Testis (tissue), 3 donors: Measurements from ENCODE around the gene ZNF333. TPM values are rescaled to one million over a fixed set of nuclear protein-coding genes. Genes with fewer than 3 reads are reported as not detected.

ENCODE experiments used
- DNase-seq: peaks from one replicate; pipeline ENCODE4 v3.0.0-alpha.2; 2019
- H3K27ac ChIP-seq, 2 donors: fragments of 200-600 bp; sonication (generic); one replicate each; pipeline ENCODE4 v1.5.1; 2019
- H3K27me3 ChIP-seq: fragments of 200-600 bp; sonication (generic); one replicate; pipeline ENCODE4 v1.5.1; 2019
- H3K36me3 ChIP-seq: fragments of 200-600 bp; sonication (generic); one replicate; pipeline ENCODE4 v1.5.1; 2017; ENCODE audit warnings: low read depth; ENCODE audit errors: missing control alignments
- H3K4me1 ChIP-seq: fragments of 200-600 bp; sonication (generic); one replicate; pipeline ENCODE4 v1.5.1; 2019
- H3K4me3 ChIP-seq, 2 donors: fragments of 200-600 bp; sonication (generic); one replicate each; pipeline ENCODE4 v1.5.1; 2017 to 2019
- H3K9me3 ChIP-seq: fragments of 200-600 bp; sonication (generic); one replicate; pipeline ENCODE4 v1.5.1; 2017
- CTCF ChIP-seq, 3 experiments: fragments of 450-650 bp in 2 of 3; fragments of 200-600 bp in 1 of 3; sonication (generic) in 1 of 3; IDR thresholded peaks; one replicate each; pipeline ENCODE4 v1.5.1; 2016 to 2019; ENCODE audit warnings: antibody characterized with exemption in 3 of 3, mild to moderate bottlenecking in 2 of 3, moderate library complexity in 1 of 3
- POLR2A ChIP-seq: fragments of 450-650 bp; IDR thresholded peaks from one replicate; pipeline ENCODE4 v1.6.1; 2017; ENCODE audit warnings: antibody characterized with exemption, mild to moderate bottlenecking, moderate library complexity
- WGBS, 2 donors: methylation state at CpG; one replicate each; pipeline ENCODE4 v1.1.5; 2018; 5-methylcytosine and 5-hydroxymethylcytosine counted together
- intact Hi-C: fragments of 100-400 bp; cut with DNase I; formaldehyde crosslinking; loops from one replicate; pipeline ENCODE4 v1.15.1; 2023; ENCODE audit warnings: low total_unique reads
- polyA plus RNA-seq: library from polyadenylated mRNA; stranded (reverse); fragments of 350-450 nt; fragmentation: Illumina TruSeq; extraction: RNeasy Lipid Tissue Mini Kit (QIAGEN cat#74804); gene quantifications from one replicate; pipeline ENCODE4 v1.2.3, GENCODE V29; 2014; ENCODE audit warnings: low read depth, low replicate concordance; ENCODE audit not compliant: insufficient read depth
- total RNA-seq, 2 donors: library from RNA; depleted of rRNA; stranded (reverse); fragments of >200 nt; gene quantifications; one replicate each; pipeline ENCODE4 v1.2.3, GENCODE V29; 2016

The ZNF333 gene
- total and polyA plus RNA-seq, 3 donors from 2014 or later, result 24.2 to 48.7 (median 42.4) TPM

- no peak overlapping the region for H3K27ac ChIP-seq
- no peaks in the 10 kb centered on the region for H3K4me1 ChIP-seq
- peak overlapping the region in 1 of 2 donors; percentile 13 for H3K4me3 ChIP-seq
- H3K36me3 ChIP-seq, result no peaks in the 10 kb centered on the region
- H3K27me3 ChIP-seq, result no peaks in the 10 kb centered on the region
- TF ChIP-seq POLR2A (no peak), CTCF (IDR thresholded peaks at IDR 0.05) (no peak)
- WGBS, 2 donors, result 64 to 77% methylated on average over 10 of the region's 10 CpGs
- no peak for DNase-seq
- no peaks in the 10 kb centered on the region for H3K9me3 ChIP-seq
- intact Hi-C loops, result no loop called here
These were observed 13.1 kb upstream of the ZNF333 start for GRCh38 chr19:14676762-14677161.

GRCh38 chr19:14677464-14677863 is 12.4 kb upstream of the ZNF333 start:
- no peaks in the 10 kb centered on the region for H3K9me3 ChIP-seq
- intact Hi-C loops, result no loop called here
- DNase-seq, result no peak
- TF ChIP-seq CTCF (IDR thresholded peaks at IDR 0.05) (no peak), POLR2A (no peak)
- H3K4me1 ChIP-seq, result no peaks in the 10 kb centered on the region
- no peaks in the 10 kb centered on the region for H3K36me3 ChIP-seq
- no peak overlapping the region for H3K4me3 ChIP-seq
- no peaks in the 10 kb centered on the region for H3K27me3 ChIP-seq
- H3K27ac ChIP-seq, result no peak overlapping the region
- 81 to 85% methylated on average over 6 of the region's 6 CpGs for WGBS, 2 donors

GRCh38 chr19:14678199-14678598 is 11.6 kb upstream of the ZNF333 start:
- Histone ChIP-seq H3K4me1 (no peaks in the 10 kb centered on the region), H3K4me3 (no peak overlapping the region), H3K27ac (no peak overlapping the region), H3K9me3 (no peaks in the 10 kb centered on the region), H3K36me3 (no peaks in the 10 kb centered on the region), H3K27me3 (no peaks in the 10 kb centered on the region)
- DNase-seq, result no peak
- 83 to 91% methylated on average over 9 of the region's 9 CpGs for WGBS, 2 donors
- intact Hi-C loops, result no loop called here
- TF ChIP-seq POLR2A (no peak), CTCF (IDR thresholded peaks at IDR 0.05) (no peak)

- H3K36me3 ChIP-seq, result no peaks in the 10 kb centered on the region
- H3K4me3 ChIP-seq, result no peak overlapping the region
- H3K9me3 ChIP-seq, result no peaks in the 10 kb centered on the region
- no peaks in the 10 kb centered on the region for H3K4me1 ChIP-seq
- no peak for DNase-seq
- intact Hi-C loops, result no loop called here
- no peaks in the 10 kb centered on the region for H3K27me3 ChIP-seq
- WGBS, 2 donors, result 86 to 98% methylated on average over 2 of the region's 2 CpGs
- no peak for TF ChIP-seq CTCF (IDR thresholded peaks at IDR 0.05)
- TF ChIP-seq POLR2A, result no peak
- no peak overlapping the region for H3K27ac ChIP-seq
These were observed 7.8 kb upstream of the ZNF333 start for GRCh38 chr19:14682084-14682483.

GRCh38 chr19:14683439-14683838 is 6.4 kb upstream of the ZNF333 start:
- DNase-seq, result no peak
- Histone ChIP-seq H3K27me3 (no peaks in the 10 kb centered on the region), H3K4me1 (no peaks in the 10 kb centered on the region), H3K4me3 (no peak overlapping the region), H3K27ac (no peak overlapping the region), H3K36me3 (no peaks in the 10 kb centered on the region), H3K9me3 (no peaks in the 10 kb centered on the region)
- no peak for TF ChIP-seq CTCF (IDR thresholded peaks at IDR 0.05)
- no peak for TF ChIP-seq POLR2A
- intact Hi-C loops, result no loop called here
- 44 to 60% methylated on average over 2 to 3 of the region's 3 CpGs for whole genome bisulfite sequencing, 2 donors
